Skin epidermis (tissue), 12 donors: ENCODE data around the gene SELENOV.

ENCODE experiments used
- H3K27ac ChIP-seq, 21 experiments: fragments of 200-600 bp; sonication (generic) in 11 of 21; one replicate each; pipeline ENCODE4 v1.5.0; 2020; ENCODE audit warnings: mild to moderate bottlenecking in 3 of 21, inconsistent platforms in 2 of 21, moderate library complexity in 2 of 21
- H3K4me3 ChIP-seq, 7 experiments: fragments of 200-600 bp; sonication (generic) in 2 of 7; one replicate each; pipeline ENCODE4 v1.5.0; 2020; ENCODE audit warnings: inconsistent platforms in 2 of 7, mild to moderate bottlenecking in 2 of 7, moderate library complexity in 1 of 7

Gene SELENOV

GRCh38 chr19:39516270-39516669 lies 1.3 kb downstream of the SELENOV start:
- H3K4me3 ChIP-seq, result peak overlapping the region in 1 of 7 experiments; percentile 25
- no peak overlapping the region for H3K27ac ChIP-seq

GRCh38 chr19:39517432-39517831 lies 2.5 kb downstream of the SELENOV start:
- H3K27ac ChIP-seq, result no peak overlapping the region
- H3K4me3 ChIP-seq, result no peak overlapping the region

GRCh38 chr19:39518458-39518857 lies 3.5 kb downstream of the SELENOV start:
- no peak overlapping the region for H3K27ac ChIP-seq
- H3K4me3 ChIP-seq, result no peak overlapping the region

- H3K4me3 ChIP-seq, result no peak overlapping the region
- no peak overlapping the region for H3K27ac ChIP-seq
Observed at GRCh38 chr19:39518975-39519374, 4.0 kb downstream of the SELENOV start.

- Histone ChIP-seq H3K27ac (no peak overlapping the region), H3K4me3 (no peak overlapping the region)
Observed at GRCh38 chr19:39520541-39521484, 5.9 kb downstream of the SELENOV start.

- Histone ChIP-seq H3K27ac (no peak overlapping the region), H3K4me3 (no peak overlapping the region)
Observed at GRCh38 chr19:39524495-39524894, 9.6 kb downstream of the SELENOV start.

GRCh38 chr19:39525205-39525604 lies 10.3 kb downstream of the SELENOV start:
- H3K4me3 ChIP-seq, result no peak overlapping the region
- no peak overlapping the region for H3K27ac ChIP-seq

- peak overlapping the region in 19 of 21 experiments; percentile 37 to 88 (median 78) for H3K27ac ChIP-seq
- peak overlapping the region; percentile 46 to 93 (median 80) for H3K4me3 ChIP-seq
Observed at GRCh38 chr19:39531834-39532232, 16.9 kb downstream of the SELENOV start.

GRCh38 chr19:39532233-39533002 lies 17.5 kb downstream of the SELENOV start, which contains the start of gene EID2B:
EID2B (minus strand) TSS chr19:39532852; CDS start chr19:39532802, 50 bp downstream.
- H3K27ac ChIP-seq, result peak within 1 kb of the TSS in 19 of 21 experiments; percentile 37 to 88 (median 78)
- peak within 1 kb of the TSS; percentile 46 to 93 (median 80) for H3K4me3 ChIP-seq

GRCh38 chr19:39533003-39533512 lies 18.1 kb downstream of the SELENOV start:
- Histone ChIP-seq H3K27ac (peak overlapping the region in 1 of 21 experiments; percentile 68), H3K4me3 (peak overlapping the region in 5 of 7 experiments; percentile 46 to 93 (median 80))

- Histone ChIP-seq H3K27ac (no peak overlapping the region), H3K4me3 (no peak overlapping the region)
Observed at GRCh38 chr19:39533791-39534190, 18.9 kb downstream of the SELENOV start.

GRCh38 chr19:39539165-39539517 lies 24.2 kb downstream of the SELENOV start:
- peak overlapping the region; percentile 67 to 97 (median 90) for H3K27ac ChIP-seq
- H3K4me3 ChIP-seq, result peak overlapping the region; percentile 48 to 86 (median 75)

- peak within 1 kb of the TSS; percentile 48 to 86 (median 75) for H3K4me3 ChIP-seq
- H3K27ac ChIP-seq, result peak within 1 kb of the TSS; percentile 67 to 97 (median 90)
Observed at GRCh38 chr19:39539518-39540332, 24.8 kb downstream of the SELENOV start, which contains the start of gene EID2. EID2 (minus strand) TSS chr19:39540161; CDS start chr19:39540079, 82 bp downstream.

GRCh38 chr19:39540333-39540673 lies 25.4 kb downstream of the SELENOV start:
- peak overlapping the region in 6 of 7 experiments; percentile 48 to 86 (median 76) for H3K4me3 ChIP-seq
- H3K27ac ChIP-seq, result peak overlapping the region in 7 of 21 experiments; percentile 80 to 97 (median 89)

- H3K27ac ChIP-seq, result no peak overlapping the region
- no peak overlapping the region for H3K4me3 ChIP-seq
Observed at GRCh38 chr19:39542206-39542605, 27.3 kb downstream of the SELENOV start.

GRCh38 chr19:39543477-39543857 lies 28.5 kb downstream of the SELENOV start:
- Histone ChIP-seq H3K27ac (no peak overlapping the region), H3K4me3 (no peak overlapping the region)

GRCh38 chr19:39544226-39544903 lies 29.4 kb downstream of the SELENOV start:
- H3K27ac ChIP-seq, result no peak overlapping the region
- no peak overlapping the region for H3K4me3 ChIP-seq

GRCh38 chr19:39544911-39545310 lies 30.0 kb downstream of the SELENOV start:
- Histone ChIP-seq H3K4me3 (no peak overlapping the region), H3K27ac (no peak overlapping the region)

- no peak overlapping the region for H3K4me3 ChIP-seq
- no peak overlapping the region for H3K27ac ChIP-seq
Observed at GRCh38 chr19:39546599-39546998, 31.7 kb downstream of the SELENOV start.
